Kidney (tissue), 11 donors: ENCODE results near the gene SMPD4. TPM values are rescaled to one million over a fixed set of nuclear protein-coding genes. Genes with fewer than 3 reads are reported as not detected.
"Not testable (repeated sequence)": the region's sequence is repeated elsewhere in the genome, so short reads cannot be mapped to it uniquely, and the experiment has no call there.

ENCODE experiments used
- DNase-seq, 5 donors: peaks; one replicate each; pipeline ENCODE4 v3.0.0-alpha.2; 2013 to 2020
- FAIRE-seq: peaks from 2 replicates; lab custom pipeline; 2012; peaks lifted over from hg19 to GRCh38; lab: Jason Lieb, UNC
- H3K27ac ChIP-seq, 2 donors: one replicate each; pipeline ENCODE4 v1.7.0; 2013; ENCODE audit warnings: low read depth in 2 of 2, low read length in 2 of 2, inconsistent platforms in 1 of 2
- H3K27me3 ChIP-seq: one replicate; pipeline ENCODE4 v1.7.1; 2013; ENCODE audit warnings: low read length, inconsistent platforms; ENCODE audit not compliant: control insufficient read depth, insufficient read depth
- H3K36me3 ChIP-seq, 3 donors: one replicate each; pipeline versions ENCODE4 v1.7.0 to v1.7.1; 2013; ENCODE audit warnings: low read length in 3 of 3, control low read depth in 1 of 3, inconsistent platforms in 1 of 3; ENCODE audit not compliant: insufficient read depth in 3 of 3, control insufficient read depth in 2 of 3
- H3K4me1 ChIP-seq, 3 donors: one replicate each; pipeline versions ENCODE4 v1.7.0 to v1.7.1; 2013; ENCODE audit warnings: low read length in 3 of 3, inconsistent platforms in 1 of 3, low read depth in 1 of 3; ENCODE audit not compliant: control insufficient read depth in 2 of 3, insufficient read depth in 2 of 3
- H3K4me3 ChIP-seq, 3 donors: one replicate each; pipeline versions ENCODE4 v1.7.0 to v1.8.1; 2013; ENCODE audit warnings: low read length in 3 of 3, control low read depth in 1 of 3, inconsistent platforms in 1 of 3
- H3K9ac ChIP-seq, 3 donors: one replicate each; pipeline versions ENCODE4 v1.7.0 to v1.7.1; 2013; ENCODE audit warnings: low read length in 3 of 3, control low read depth in 1 of 3, inconsistent platforms in 1 of 3
- H3K9me3 ChIP-seq, 3 donors: one replicate each; pipeline versions ENCODE4 v1.7.0 to v1.7.1; 2013; ENCODE audit warnings: low read length in 3 of 3, control low read depth in 1 of 3, inconsistent platforms in 1 of 3; ENCODE audit not compliant: control insufficient read depth in 2 of 3, insufficient read depth in 1 of 3
- intact Hi-C: fragments of 100-400 bp; cut with DNase I; formaldehyde crosslinking; loops from one replicate; pipeline ENCODE4 v1.11.1; 2022
- polyA plus RNA-seq: library from polyadenylated mRNA; stranded (reverse); fragments of 350-450 nt; fragmentation: Illumina TruSeq; extraction: RNeasy Lipid Tissue Mini Kit (QIAGEN cat#74804); gene quantifications from one replicate; pipeline ENCODE4 v1.2.3, GENCODE V29; 2014; ENCODE audit warnings: low read depth, low replicate concordance; ENCODE audit not compliant: insufficient read depth
- total RNA-seq: library from RNA; stranded (reverse); fragmentation: NEBNext Ultra II Directional; extraction: Animal tissue kit (Norgen Biotek cat#: 25700); gene quantifications from one replicate; pipeline ENCODE4 v1.2.1, GENCODE V29; 2021
- donor health status: control.
- donor health status: control.
- donor health status: DM: yes; HTN: yes; CAD: no.
- donor health status: Normal renal cell carcinoma (clear cell type).

Gene SMPD4
- total and polyA plus RNA-seq, 2 donors from 2014 or later = 21.6 to 41.1 TPM

- DNase-seq, H3K27ac ChIP-seq, H3K4me1 ChIP-seq, FAIRE-seq, H3K9me3 ChIP-seq, H3K27me3 ChIP-seq, H3K36me3 ChIP-seq, intact Hi-C loops, H3K4me3 ChIP-seq, H3K9ac ChIP-seq: not testable (repeated sequence)
Observed at GRCh38 chr2:130120924-130121323, 60.5 kb downstream of the SMPD4 start.

GRCh38 chr2:130102597-130103363 lies 78.6 kb downstream of the SMPD4 start:
- DNase-seq = peak in 4 of 5 donors; percentile 31 to 72 (median 42)
- H3K4me1 ChIP-seq, intact Hi-C loops, H3K9me3 ChIP-seq, H3K4me3 ChIP-seq, FAIRE-seq, H3K27ac ChIP-seq, H3K9ac ChIP-seq, H3K27me3 ChIP-seq, H3K36me3 ChIP-seq: not testable (repeated sequence)

Other genes starting within 250 kb of the SMPD4 start
- 0.19 TPM for gene RAB6C, start 201.9 kb downstream of the SMPD4 start, total RNA-seq
- 0.17 TPM for gene RAB6C, start 201.9 kb downstream of the SMPD4 start, polyA plus RNA-seq
- not detected for gene POTEF, start 52.4 kb downstream of the SMPD4 start, total RNA-seq
- gene POTEF, start 52.4 kb downstream of the SMPD4 start, polyA plus RNA-seq = not detected
- 4.5 TPM for gene CCDC74B, start 36.5 kb downstream of the SMPD4 start, total RNA-seq
- gene CCDC74B, start 36.5 kb downstream of the SMPD4 start, polyA plus RNA-seq = 6.4 TPM
- 160 TPM for gene MZT2B, start 660 bp upstream of the SMPD4 start, total RNA-seq
- 354 TPM for gene MZT2B, start 660 bp upstream of the SMPD4 start, polyA plus RNA-seq
- not detected for gene TUBA3E, start 16.8 kb upstream of the SMPD4 start, total RNA-seq
- not detected for gene TUBA3E, start 16.8 kb upstream of the SMPD4 start, polyA plus RNA-seq
- 60.1 TPM for gene IMP4, start 161.3 kb upstream of the SMPD4 start, total RNA-seq
- 59.7 TPM for gene IMP4, start 161.3 kb upstream of the SMPD4 start, polyA plus RNA-seq
- 89.2 TPM for gene PTPN18, start 174.5 kb upstream of the SMPD4 start, total RNA-seq
- 34.8 TPM for gene PTPN18, start 174.5 kb upstream of the SMPD4 start, polyA plus RNA-seq